ENCODE results near the gene NPAS2. TPM values are rescaled to one million over a fixed set of nuclear protein-coding genes. Genes with fewer than 3 reads are reported as not detected.

NPAS2 gene
- total RNA-seq, 1 experiment from 2014 or later = 10.5 TPM

DNA sequence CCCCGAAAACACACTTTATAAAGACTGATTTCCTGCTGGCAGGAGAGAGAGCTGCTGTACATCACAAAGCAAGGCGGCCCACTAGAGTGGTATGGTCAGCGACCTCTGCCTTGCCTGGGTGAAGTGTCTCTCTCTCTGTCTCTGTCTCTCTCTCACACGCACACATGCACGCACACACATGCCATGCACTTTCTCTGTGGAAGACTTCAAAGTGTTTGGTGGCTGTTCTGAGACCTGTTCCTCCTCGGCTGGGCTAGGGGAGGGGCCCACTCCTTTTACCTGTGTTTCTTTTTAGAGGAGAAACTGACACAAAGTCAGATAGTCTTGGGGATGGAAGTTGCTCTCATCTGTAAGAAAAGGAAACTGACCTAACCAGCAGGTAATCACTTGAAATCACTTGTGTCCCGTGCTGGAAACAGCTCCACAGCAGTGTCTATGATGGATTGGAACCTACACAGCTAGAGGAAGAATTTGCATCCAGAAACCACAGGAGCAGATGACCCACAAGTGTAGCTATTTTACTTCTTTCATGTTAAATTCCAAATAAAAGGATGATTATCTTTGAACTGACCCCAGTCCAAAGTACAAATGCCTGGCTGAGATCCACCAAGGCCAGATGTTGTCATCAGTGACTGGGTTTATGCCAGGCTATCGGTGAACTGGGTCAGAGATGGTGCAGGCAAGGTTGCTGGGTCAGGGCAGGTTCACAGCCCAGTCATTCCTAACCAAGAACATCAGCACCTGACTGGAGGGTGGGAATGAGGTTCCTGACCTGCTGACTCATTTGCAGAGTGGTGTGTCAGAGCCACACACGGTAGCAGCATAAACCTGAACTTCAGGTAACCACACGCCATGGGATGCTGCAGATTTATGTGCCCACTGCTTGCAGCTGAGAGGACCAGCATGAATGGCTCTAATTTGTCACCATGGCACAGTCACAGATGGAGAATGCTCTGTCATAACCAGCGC is 63.0 kb downstream of the NPAS2 start:
- DNase-seq (ENCODE audit: low spot score) = peak; percentile 77

DNA sequence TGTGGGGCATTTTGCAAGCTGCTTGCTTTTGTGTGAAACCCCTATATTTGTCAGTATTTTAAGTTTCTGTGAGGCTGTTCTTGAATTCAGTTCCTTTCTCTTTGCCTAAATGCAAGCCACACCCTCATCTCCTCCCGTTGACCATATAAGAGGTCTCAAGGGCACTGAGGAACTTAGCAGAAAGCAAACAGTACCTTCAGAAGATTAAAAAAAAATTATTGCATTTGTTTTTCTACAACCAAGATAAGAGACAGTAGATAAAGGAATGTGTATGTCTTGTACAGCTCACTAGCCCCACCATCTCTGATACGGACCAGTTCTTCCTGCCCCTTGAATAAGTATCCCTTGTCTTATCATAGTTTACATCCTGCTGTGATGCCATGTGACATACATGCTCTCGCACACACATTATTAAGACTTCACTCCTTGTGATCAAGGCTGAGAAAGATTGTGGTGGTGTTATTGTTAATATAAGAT is 64.2 kb downstream of the NPAS2 start:
- no peak for DNase-seq (ENCODE audit: low spot score)

DNA sequence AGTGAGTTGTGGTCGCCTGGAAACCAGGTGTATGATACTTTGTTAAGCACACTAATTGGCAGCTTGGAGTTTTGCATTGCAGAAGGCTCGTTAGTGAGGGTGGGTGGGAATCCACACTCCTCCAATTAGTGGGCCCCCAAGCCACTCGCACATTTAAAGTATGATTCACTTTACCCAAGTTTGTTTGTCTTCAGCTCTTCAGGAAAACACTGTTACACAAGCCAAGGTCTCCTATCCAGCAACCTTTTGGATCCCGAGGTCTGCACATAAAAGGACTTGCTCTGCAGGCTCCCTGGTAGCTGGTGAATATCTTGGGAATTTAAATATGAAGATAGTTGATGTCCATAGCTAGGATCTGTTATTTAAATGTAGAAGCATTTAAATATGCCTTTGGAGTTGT is 66.1 kb downstream of the NPAS2 start:
- DNase-seq (ENCODE audit: low spot score) = no peak

DNA sequence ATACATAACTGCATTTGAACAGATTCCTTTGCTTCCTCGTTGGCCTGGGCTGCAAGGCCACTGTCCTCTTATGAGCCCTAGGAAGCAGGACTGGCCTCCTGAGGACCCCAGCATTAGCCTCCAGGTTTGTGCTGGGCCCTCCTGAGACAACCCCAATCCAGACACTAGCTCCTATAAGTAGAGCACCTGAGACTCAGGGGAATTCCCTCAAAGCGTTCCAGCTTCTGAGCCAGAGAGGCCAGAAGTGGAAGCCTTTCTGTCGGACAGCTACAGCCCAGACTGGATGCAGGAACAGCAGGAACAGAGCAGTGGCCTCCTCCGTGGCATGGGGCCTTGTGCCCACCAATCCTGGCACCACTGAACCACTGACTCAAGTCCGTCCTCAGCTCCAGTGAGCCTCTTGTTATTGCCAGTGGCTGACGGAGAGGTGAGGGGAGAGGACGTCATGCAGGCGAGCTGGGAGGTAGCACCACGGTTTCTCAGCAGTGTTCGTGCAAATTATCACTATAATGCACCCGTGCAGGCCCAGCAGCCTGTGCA is 67.2 kb downstream of the NPAS2 start:
- DNase-seq (ENCODE audit: low spot score) = no peak

DNA sequence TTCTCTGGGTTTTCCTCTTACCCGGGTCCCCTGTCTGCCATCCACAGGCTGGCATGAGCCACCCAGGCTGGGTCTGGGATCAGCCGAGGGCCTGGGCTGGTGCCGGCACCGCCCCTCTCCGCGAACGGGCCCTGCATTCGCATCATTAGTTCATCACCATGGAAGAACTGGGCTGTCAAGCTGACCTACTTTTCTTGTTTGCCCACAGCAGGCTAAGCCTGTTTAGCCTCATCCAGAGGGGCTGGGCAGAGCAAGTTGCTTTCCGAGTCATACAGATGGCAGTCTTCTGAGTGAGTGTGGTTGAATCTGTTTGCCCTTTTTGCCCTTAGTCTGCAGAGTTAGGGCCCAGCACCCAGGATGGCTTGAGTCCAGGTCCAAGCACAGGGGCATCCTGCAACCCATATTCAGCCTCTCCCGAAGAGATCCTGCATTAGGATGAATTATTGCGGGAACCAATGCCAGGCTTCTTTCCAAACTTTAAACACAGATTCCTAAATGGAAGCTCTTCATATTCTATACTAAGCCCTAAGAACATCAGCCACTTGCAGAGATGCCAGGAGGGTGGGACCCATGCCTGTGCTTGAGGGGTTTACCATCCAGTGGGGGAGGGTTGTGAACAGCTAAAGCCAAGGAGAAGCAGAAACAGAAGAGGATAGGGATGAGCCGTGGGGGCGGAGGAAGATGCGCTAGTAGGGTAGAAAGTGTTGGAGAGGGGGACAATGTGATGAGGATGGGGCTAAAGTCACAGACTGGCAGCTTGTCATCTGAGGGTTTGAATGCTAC is 68.0 kb downstream of the NPAS2 start:
- peak; percentile 31 for DNase-seq (ENCODE audit: low spot score)

DNA sequence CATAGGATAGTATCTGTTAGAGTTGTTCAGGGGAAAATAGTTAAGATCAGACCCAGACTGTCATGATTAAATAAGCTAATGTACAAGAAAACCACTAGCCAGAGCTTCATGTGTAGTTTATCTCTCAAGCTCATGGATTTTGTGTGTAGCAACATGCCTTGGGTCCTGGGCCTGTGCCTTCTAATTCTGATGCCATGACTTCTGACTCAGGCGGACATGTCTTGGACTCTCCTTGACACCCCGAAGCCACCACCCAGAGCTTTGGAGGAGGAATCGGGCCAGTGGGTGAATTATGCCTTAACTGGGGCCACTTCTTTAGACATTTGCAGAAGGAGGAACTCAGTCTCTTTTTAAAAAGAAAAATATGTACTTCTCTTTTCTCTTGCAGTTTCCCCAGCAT is 68.7 kb downstream of the NPAS2 start:
- no peak for DNase-seq (ENCODE audit: low spot score)

DNA sequence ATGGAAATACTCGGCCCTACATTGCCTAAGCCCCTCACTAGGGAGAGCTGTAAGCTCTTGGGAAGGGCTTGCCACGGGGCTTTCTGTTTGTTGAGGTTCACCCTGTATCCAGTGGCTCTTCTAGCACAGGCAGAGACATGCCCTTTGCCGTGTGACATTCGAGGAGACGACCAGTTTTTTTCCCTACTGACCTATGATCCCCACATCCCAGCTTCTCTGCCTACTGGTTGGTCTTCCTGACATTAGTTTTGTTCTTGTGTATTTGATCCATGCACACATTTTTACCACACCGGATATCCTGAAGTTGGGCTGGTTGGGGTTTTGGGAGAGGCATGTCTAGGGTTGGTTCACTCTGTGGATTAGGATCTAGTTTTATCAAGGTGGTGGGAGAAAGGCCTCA is 69.3 kb downstream of the NPAS2 start:
- no peak for DNase-seq (ENCODE audit: low spot score)

DNA sequence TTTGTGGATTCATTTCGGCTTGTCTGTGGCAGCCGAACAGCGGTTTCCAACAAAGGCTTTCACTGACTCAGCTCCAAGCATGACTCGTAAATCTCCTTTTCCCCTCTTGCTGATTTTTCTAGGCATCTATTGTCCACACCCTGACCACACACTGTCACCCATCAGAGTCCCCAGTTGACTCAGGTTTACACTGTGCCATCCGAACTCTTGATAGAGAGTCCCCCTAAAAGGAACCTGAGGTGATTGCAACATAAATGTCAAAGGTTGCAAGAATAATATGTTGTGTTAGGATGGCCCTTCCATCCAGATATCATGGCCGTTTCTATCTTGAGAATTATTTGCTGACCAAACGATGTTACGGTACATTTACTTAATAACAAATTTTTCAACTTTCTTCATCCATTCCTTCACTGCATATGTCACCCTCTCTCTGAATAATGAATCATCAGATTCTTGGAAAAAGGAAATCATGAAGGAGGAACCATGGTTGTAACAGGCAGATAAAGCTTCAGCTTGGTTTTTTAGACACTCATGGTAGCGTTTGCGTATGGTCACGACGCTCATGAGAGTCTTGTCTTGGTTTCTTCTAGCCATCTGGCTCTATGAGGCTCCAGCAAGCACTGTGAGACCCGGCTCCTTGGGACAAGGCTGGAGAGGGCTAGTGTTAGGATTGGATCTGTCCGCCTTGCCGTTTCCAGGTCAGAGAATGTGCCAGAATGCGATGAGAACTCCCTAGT is 72.1 kb downstream of the NPAS2 start:
- DNase-seq (ENCODE audit: low spot score) = no peak

DNA sequence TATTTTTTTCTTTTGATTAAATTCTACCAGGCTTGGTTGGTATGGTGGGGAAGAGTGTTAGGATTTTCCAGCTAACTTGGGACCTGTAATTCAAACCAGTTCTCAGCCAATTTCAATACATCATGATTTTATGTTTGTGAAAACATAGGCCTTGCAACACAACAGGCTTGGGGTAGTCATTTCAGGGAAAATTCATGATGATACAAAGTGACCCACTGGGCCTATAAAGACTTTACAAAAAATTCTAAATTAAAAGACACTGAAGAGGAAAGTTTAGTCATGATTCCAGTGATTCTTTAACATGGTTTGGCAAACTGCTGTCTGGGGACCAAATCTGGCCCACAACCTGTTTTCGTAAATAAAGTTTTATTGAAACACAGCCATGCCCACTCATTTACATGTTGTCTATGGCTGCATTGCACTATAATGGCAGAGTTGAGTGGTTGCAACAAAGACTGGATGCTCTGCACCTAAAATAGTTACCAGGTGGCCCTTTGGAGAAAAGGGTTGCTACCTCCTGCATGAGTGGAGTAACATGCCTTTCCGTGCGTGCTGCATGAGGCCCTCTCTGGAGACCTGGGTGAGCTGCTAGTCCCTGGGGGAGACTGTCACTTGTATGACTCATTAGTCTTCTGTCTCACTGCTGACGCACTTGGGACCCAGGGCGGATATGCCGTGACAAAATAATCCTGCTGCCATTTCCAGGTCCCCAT is 73.6 kb downstream of the NPAS2 start:
- DNase-seq (ENCODE audit: low spot score) = no peak

DNA sequence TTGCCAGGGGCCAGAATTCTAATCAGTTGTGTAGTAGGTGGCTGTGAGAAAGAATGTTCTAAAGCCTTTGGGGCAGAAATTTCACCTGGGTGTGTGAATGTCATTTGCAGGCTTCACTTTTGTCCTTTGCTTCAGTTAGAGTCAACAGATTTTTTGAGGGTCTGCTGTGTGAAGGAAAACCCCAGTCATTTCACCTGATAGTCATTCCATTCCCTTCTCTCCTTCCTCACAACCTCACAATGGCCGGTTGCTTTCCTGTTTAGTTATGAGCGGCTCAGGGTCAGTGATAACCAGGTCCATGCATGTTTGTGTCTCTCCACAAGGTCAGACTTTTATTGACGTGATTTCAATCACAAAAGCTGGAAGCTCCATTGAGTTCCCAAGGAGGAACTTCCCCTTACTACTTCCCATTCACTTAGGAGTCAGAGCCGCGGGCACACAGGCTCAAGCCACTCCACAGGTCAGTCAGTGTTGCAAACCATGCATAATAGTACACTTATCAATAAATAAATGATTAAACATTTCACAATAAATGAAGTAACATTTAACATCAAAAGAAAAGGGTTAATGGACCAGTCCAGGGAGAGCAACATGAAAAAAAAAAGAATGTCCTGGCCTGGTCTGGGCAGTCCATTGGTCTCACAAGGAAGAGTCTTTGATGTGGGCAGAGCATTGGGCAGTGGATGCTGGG is 74.3 kb downstream of the NPAS2 start:
- DNase-seq (ENCODE audit: low spot score) = no peak

DNA sequence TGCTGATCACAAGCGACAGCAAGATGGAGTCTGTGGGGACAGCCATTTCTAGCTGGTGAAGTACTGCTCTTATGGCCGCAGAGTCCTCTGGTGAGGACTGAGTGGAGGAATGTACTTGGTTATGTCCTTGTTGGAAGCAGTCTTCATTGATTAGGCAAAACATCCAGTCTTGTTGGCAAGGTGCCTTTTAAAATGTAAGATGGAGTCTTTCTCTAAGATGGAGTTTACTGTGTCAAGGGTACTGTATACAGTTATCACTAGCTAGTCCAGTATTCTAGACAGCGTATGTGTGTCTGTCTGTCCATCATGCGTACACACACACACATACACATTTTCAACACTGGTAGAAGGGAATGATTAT is 74.8 kb downstream of the NPAS2 start:
- no peak for DNase-seq (ENCODE audit: low spot score)

DNA sequence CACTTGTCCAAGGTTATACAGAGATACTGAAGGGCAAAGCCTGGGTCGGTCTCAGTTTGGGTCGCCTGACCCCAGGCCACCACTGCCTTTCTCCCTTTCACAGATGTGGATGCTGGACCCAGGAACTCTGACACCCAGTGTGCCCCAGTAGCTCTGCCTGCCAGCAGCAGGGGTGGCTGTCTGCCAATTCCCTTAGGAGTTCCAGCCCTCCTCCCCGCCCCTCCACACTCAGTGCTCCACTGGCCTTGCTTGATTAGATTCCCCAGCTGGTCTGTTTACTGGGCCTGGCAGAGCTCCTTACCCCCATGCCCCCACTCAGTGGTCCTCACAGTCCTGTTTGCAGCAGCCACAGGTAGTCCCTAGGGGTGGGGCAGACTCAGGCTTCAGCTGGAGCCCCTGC is 75.5 kb downstream of the NPAS2 start:
- DNase-seq (ENCODE audit: low spot score) = peak; percentile 45

DNA sequence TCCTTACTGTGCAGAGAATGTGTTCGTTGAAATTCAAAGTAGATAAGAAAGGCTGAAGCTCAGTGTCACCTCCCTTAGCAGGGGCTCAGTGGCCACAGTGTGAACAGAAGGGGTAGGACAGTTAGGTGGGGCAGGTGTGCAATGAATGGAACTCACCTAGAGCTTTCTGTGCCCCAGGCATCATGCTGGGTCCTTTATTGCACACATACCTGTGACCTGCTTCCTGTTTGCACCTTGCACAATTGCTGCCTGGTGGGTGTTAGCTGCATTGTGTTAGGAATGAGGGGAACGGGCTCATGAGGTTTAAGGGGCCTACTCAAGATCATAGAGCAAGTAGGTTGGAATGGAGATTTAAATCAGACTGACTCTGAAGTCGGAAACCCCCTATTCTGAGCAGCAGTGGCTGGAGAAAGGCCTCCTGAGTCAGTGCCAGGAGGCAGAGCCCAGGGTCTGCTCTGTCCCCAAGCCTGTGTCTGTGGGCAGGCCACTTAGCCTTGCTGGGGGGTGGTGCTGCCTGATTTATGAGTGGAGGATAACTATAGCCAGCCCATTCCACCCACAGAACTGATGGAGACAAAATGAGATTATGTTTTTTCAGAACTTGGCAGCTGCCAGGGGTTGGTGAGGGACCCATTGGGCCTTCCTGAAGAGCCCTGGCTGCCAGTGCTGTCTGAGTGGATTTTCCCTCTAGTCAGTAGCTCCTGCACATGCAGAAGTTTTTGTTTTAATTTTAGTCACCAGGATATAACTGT is 76.2 kb downstream of the NPAS2 start:
- DNase-seq (ENCODE audit: low spot score) = no peak

DNA sequence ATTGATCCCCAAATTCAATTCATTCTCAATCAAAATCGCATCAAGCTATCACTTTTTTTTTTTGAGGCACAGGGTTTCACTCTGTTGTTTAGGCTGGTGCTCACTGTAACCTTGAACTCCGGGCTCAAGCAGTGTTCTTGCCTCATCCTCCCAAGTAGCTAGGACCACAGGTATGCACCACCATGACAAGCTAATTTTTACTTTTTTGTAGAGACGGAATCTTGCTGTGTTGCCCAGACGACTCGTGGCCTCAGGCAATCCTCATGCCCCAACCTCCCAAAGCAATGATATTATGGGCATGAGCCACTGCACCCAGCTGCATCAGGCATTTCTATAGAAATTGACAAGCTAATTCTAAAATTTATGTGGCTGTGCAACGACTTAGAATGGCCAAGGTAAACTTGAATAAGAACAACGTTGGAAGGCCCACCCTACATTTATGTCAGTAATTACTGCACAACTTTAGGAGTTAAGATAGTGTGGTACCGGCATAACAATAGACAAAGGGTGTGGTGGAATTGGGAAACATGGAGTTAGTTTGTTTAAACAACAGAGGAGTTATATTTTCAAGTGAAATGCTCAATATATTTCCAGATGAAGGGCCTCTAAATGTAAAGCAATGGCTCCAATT is 78.2 kb downstream of the NPAS2 start:
- no peak for DNase-seq (ENCODE audit: low spot score)

DNA sequence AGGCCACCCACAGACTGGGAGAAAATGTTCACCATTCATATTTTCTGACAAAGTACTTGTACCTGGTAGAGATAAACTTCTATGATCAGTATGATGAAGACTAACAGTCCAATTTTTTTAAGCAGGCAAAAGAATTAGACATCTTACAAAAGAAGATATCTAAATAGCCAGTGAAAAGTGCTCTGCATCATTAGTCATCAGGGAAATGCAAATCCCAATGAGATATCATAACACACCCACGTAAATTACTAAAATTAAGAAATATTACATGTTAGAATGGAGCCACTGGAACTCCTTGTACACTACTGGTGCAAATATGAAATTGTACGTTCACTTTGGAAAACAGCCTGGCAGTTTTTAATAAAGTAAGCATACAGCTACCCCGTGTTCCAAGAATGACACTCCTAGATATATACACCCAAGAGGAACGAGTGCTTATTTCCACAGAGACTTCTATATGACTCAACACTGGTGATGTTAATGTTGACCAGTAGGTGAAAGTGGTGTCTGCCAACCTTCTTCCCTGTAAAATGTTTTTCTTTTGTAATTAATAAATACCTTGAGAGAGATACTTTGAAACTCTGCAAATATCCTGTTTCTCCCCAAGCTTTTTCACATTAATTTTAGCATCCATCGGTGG is 80.3 kb downstream of the NPAS2 start:
- no peak for DNase-seq (ENCODE audit: low spot score)

DNA sequence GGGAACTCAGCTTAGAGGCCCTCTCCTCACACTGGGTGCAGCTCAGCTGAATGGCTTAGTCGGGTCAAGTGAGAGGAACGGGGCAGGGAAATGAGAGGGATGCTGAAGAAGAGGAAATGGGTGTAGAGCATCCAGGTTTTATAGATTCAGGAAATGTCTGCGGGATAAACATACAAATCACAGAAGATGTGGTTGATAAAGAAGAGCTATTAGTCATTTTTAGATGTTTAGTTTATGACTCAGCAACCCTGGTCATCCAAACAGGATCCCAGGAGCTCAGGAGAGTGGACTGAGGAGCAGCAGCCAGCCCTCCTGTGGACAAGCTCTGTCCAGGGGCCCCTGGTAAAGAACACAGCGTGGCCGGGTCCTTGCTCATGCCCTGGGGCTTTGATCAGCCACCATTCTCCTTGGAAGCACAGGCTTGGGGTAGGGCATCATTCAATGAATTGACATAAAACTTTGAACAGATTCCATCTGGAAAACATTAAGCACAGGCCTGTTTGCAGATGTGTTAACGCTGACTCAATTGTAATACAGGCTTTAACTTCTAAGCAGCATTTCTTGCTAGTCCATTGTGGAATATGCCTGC is 83.0 kb downstream of the NPAS2 start:
- DNase-seq (ENCODE audit: low spot score) = peak; percentile 79

DNA sequence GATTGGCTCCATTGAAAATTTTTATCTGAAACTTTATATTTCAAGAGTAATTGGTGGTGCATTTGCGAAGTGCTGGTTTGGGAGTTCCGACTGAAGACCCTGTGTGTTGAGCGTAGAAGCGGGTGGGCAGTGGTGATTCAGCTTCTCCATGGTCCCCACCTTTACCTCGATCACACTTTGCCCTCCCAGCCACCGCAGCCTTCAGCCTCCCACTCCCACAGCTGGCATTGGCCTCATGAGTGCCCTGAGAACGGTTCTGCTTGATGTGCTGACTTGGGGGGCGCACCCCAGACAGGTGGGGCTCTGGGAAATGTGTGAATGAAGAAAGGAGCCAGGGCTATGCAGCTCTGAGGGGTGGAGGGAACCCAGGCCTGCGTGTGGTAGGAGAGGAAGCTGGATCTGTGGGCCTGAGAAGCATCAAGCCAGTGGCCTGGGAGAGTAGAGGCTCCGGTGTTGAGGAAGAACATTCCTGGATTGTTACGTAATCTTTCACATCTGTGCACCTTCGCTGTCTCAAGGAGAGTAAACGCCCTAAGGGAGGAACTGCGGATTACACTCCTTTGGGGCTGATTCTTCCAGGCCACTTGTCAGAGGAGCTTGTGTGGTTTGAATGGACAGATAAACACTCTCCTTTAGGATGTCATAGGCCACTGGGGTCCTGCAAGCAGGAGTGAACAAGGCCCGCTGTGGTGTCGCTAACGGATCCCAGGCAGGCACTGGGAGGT is 83.8 kb downstream of the NPAS2 start:
- peak; percentile 60 for DNase-seq (ENCODE audit: low spot score)
